HG02981 (cell line): Measurements from ENCODE around the gene FAM107B.
"Not testable (repeated sequence)": the region's sequence is repeated elsewhere in the genome, so short reads cannot be mapped to it uniquely, and the experiment has no call there.

Experiments used
- ATAC-seq: cut with Tn5 transposase; IDR thresholded peaks from one replicate; pipeline ENCODE4 v1.9.1; 2021; ENCODE audit warnings: mild to moderate bottlenecking, moderate library complexity; ENCODE audit not compliant: unreplicated experiment

Gene FAM107B

DNA sequence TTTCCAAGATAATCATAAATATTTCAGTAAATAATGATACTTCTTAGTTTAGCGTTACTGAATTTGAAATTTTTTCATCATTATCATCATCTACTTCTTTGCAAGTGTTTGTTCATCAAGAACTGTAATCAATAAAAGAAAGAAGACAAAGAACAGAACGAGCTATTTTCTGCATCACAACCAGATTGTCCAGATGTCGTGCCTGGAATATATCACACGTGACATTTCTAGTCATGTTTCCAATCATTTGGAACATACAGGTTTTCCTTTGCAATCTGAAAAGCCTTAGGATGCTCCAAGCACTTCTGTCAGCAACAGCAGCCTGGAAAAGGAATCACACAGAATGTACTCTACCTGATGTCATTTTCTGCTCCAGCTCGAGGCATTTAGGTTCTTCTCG lies 107.4 kb downstream of the FAM107B start:
- ATAC-seq = no peak

GRCh38 chr10:14665865-14666857 lies 108.5 kb downstream of the FAM107B start:
- ATAC-seq = no peak

DNA sequence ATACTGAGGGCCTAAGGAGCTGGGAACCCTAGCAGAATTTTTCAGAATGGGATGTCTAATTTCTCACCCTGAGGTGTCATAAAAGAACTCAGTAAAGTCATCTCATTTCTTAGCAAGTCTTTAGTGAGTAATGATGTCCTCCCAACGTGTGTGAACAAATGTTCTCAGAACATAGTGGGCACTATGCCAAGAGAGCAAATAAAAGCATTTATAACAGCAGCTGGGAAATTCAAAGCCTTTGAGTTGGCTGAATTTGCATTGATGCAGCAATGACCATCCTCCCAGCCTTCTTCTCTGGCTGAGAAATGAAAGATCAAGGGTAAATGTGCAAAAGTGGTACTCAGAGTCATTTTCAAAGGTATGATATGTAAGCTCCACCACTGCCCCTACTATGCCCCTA lies 109.4 kb downstream of the FAM107B start:
- no peak for ATAC-seq

- no peak for ATAC-seq
These were observed 110.4 kb downstream of the FAM107B start for GRCh38 chr10:14664345-14664744.

GRCh38 chr10:14661818-14662217 lies 112.9 kb downstream of the FAM107B start:
- ATAC-seq = no peak

- no peak for ATAC-seq
These were observed 113.9 kb downstream of the FAM107B start for GRCh38 chr10:14660831-14661230.

DNA sequence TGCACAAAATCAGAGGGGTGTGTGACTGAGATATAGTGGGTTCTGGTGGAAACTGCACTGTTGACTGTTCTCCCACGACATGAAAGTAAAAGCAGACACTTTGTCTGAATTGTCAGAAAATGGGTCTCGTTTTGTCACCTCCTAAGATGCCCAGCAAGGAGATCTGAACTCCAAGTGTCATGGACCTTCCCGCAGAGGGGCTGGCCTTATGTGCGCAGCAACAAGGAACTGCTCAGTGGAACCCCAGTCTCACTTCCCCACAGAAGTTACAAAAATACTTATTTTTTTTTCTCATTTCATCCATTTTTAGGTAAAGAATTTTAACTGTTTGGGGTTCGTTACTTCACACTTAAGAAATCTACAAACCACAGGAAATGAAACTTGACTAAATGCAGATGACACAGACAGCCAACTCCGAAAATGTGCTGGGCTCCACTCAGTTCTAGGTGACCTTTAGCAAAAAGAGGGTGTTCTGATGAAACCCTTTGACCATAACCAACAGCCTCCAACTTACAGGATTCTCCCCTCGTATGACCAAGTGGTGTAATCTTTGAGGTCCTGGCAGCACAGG lies 115.0 kb downstream of the FAM107B start:
- peak; percentile 79 for ATAC-seq

- not testable (repeated sequence) for ATAC-seq
These were observed 115.6 kb downstream of the FAM107B start for GRCh38 chr10:14659137-14659536.

- no peak for ATAC-seq
These were observed 116.2 kb downstream of the FAM107B start for GRCh38 chr10:14658331-14659127.

DNA sequence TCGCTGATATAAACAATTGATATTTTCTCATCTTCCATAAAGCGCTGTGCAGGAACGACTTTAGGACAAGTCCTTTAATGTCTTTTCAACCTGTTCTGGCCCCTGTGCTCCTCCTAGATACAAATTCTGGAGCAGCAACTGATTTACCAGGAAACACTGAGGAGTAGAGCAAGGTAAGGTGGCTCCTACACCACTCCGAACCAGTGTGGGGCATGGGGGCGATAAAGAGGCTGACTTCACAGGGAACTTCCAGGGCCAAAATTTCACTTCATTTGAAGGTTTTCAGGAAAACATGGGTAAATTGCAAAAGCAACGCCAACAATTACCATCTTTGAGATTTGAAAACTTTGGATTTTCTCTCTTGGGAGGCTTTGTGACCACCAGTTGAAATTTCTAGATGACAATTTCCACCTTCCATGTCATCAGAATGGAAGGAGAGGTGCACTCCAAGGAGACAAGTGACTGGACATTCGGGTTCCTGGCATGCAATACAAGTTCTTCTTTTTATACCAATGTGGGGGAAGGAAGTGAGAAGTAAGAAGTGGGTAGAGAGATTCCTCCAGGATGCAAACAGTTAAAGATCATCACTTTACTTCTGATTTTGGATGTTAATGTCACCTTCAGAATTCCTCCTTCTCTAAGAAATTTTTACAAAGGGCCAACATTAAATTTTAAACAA lies 118.5 kb downstream of the FAM107B start:
- no peak for ATAC-seq

DNA sequence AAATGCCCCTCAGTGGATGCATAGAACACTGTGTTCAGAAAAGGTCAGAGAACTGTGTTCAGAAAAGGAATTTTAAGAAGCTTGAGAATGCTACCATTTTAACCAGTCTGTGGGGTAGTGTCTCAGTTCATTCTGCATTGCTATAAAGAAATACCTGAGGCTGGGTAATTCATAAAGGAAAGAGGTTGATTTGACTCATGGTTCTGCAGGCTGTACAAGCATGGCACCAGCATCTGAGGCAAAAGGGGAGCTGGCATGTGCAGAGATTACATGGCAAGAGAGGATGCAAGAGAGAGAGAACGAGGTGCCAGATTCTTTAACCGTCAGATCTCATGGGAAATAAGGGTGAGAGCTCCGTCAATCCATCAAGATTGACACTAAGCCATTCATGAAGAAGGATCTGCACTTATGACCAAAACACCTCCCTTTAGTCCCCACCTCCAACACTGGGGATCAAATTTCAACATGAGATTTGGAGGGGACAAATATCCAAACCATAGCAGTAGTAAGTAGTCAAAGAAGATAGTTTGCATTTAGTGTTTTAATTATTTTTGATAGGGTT lies 119.8 kb downstream of the FAM107B start:
- ATAC-seq = no peak

DNA sequence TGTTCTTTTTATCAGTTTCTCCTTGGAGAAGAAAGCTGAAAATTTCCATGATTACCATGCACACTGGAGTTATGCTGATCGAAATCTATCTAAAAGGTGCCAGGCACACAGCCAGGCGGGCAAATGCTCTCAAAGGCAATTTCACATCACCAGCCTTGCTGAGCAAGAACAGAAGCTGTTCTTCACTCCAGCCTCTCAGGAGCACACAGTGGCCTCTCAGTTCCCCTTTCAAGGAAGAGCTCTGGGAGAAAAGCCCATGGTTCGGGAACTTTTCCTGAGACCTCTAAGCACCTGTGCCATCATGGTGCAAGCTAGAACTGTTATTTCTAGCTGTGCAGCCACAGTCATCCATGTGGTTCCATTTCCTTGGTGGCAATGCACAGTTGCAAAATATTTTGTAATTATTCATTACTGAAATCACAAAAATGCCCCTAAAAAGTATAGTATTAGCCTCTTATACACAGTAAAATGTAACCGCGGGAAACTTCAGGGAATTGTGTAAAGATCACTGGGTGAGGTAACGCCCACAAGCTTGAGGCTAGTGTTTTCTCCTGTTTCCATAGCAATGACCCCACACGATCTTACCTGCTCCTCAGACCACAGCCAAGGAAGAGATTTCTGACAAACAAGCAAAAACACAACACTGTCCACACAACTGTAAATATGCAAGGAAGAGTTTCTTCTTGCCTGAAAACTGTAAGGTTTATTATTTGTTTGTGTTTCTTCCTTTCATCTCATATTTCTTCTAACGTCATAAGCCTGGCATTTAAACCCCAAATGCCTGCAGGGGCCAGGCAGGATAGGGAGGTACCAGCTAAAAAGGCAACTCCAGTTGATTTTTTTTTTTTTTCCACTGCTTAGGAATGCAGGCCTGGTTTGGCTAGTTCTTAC lies 121.2 kb downstream of the FAM107B start:
- peak; percentile 50 for ATAC-seq

DNA sequence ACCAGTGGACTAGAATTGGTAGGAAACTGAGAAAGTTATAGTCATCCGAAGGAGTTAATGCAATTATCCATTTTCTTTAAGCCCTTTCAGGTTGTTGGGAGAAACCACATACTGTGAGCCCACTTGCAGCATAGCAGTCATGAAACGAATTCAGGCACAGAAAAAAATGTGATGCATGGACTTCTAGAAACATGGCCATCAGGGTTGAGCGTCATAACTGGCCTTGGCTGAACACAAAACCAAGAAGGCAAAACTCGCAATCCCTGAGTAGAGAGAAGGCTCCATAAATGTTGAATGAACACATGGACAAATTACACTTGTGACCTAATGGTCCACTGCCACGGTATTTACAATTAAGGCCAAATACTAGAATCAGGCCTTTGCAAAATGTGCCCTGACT lies 121.9 kb downstream of the FAM107B start:
- no peak for ATAC-seq

GRCh38 chr10:14652067-14652466 lies 122.6 kb downstream of the FAM107B start:
- no peak for ATAC-seq

GRCh38 chr10:14649739-14650138 lies 125.0 kb downstream of the FAM107B start:
- ATAC-seq = no peak

GRCh38 chr10:14648946-14649345 lies 125.8 kb downstream of the FAM107B start:
- ATAC-seq = no peak

GRCh38 chr10:14648005-14648765 lies 126.5 kb downstream of the FAM107B start:
- ATAC-seq = peak; percentile 90

DNA sequence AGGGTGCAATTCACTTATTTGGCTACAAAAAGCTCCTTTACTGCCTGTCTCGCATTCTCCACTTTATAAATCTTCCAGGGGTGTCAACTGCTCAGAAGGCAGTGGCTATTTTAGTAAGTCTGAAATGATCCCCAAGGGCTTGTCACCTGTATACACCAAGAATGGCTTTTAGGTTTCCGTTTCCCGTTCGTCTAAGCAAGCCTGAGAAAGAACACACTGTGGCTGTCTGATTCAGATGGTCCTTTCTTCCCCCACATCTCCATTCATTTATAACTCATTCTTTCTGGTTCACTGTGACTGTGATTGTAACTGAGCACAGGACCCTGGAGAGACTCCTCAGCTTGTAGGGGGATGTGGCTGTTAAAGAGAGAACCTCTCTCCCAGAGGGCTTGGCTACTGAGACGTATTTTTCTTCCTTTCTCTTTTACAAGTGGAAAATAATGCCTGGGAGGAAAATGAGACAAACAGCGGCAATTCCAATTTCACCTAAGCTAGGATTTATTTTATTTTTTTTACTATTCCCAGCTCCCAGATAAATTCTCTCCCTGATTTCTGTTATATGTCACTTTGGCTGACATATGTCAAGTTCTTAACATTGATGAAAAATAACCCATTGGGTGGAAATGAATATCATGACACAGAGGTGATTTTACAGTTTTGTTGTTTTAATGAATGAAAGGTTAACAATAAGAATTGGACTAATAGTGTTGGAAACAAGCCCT lies 129.3 kb downstream of the FAM107B start:
- no peak for ATAC-seq
